ENCODE results near the gene VIPR2.

DNA sequence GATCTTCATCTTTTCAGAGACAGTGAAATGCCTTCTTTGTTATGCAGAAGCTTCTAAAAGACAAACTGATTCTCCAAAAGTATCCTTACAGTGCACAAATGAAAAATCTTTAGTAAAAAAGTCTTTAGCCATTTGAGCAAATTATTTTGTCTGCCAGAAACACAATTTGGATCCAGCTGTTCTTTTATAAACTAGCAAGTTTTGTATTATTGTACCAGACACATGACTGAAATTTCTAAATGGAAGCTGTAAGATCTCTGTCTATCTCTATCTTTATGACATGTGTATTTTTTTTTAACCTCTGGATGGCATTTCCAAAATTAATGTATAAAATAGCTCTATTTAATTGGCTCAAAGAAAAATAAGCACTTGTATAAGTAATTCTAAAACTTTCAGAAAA lies 68.3 kb downstream of the VIPR2 start:
- TF ChIP-seq CTCF (IDR thresholded peaks at IDR 0.05) (no peak), POLR2A (IDR thresholded peaks at IDR 0.05) (no peak)
